Nephron (organoid): Measurements from ENCODE around the gene SRSF4.

Experiments
- H3K27ac Mint-ChIP-seq, 3 experiments: 2 replicates each; pipeline ENCODE4 v1.8.0; 2020; ENCODE audit warnings: mixed read lengths in 3 of 3, mild to moderate bottlenecking in 2 of 3, moderate library complexity in 1 of 3
- H3K27me3 Mint-ChIP-seq: 2 replicates; pipeline ENCODE4 v1.8.0; 2021; ENCODE audit warnings: low read depth, mild to moderate bottlenecking, moderate library complexity, mixed read lengths
- H3K36me3 Mint-ChIP-seq: 2 replicates; pipeline ENCODE4 v1.8.0; 2020; ENCODE audit warnings: low read depth, mixed read lengths
- H3K4me1 Mint-ChIP-seq: 2 replicates; pipeline ENCODE4 v1.8.0; 2020; ENCODE audit warnings: mixed read lengths
- H3K4me3 Mint-ChIP-seq, 3 experiments: 2 replicates each; pipeline ENCODE4 v1.8.0; 2020; ENCODE audit warnings: mild to moderate bottlenecking in 3 of 3, mixed read lengths in 3 of 3, moderate library complexity in 2 of 3
- H3K9me3 Mint-ChIP-seq: 2 replicates; pipeline ENCODE4 v1.8.0; 2020; ENCODE audit warnings: mixed read lengths
- TF ChIP-seq, protein P1 (sequence below), 3 experiments: fragments of 200-600 bp; sonication (generic); IDR thresholded peaks; one replicate each; pipeline ENCODE4 v1.5.0; 2021; ENCODE audit warnings: antibody characterized with exemption in 3 of 3; ENCODE audit not compliant: unreplicated experiment in 3 of 3

The SRSF4 gene

DNA sequence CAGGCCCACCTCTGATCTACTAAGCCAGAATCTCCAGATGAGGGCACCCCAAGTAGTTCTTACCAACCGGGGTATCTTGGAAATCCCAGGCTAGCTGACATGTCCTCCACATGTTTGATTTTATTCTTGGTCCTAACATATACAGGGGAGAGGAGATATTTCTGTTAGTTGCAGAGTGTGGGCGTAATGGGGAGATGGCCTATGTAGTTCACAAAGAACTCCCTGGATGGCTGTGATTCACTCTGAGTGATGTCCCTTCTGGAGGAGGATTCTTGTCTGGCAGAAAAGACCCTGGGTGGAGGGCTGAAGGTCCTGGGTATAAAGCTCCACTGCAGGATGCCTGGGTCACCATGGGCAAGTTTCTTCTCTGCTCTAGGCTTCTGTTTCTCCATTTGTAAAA lies 35.9 kb upstream of the SRSF4 start:
- H3K4me3 Mint-ChIP-seq = no peak overlapping the region
- H3K27me3 Mint-ChIP-seq = no peaks in the 10 kb centered on the region
- peaks cover 35% of the 10 kb centered on the region for H3K36me3 Mint-ChIP-seq
- peaks cover 6% of the 10 kb centered on the region for H3K4me1 Mint-ChIP-seq
- TF ChIP-seq, protein P1, sequence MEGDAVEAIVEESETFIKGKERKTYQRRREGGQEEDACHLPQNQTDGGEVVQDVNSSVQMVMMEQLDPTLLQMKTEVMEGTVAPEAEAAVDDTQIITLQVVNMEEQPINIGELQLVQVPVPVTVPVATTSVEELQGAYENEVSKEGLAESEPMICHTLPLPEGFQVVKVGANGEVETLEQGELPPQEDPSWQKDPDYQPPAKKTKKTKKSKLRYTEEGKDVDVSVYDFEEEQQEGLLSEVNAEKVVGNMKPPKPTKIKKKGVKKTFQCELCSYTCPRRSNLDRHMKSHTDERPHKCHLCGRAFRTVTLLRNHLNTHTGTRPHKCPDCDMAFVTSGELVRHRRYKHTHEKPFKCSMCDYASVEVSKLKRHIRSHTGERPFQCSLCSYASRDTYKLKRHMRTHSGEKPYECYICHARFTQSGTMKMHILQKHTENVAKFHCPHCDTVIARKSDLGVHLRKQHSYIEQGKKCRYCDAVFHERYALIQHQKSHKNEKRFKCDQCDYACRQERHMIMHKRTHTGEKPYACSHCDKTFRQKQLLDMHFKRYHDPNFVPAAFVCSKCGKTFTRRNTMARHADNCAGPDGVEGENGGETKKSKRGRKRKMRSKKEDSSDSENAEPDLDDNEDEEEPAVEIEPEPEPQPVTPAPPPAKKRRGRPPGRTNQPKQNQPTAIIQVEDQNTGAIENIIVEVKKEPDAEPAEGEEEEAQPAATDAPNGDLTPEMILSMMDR (IDR thresholded peaks at IDR 0.05; ENCODE audit: unreplicated experiment in 3 of 3) = no peak
- H3K27ac Mint-ChIP-seq = no peak overlapping the region
- no peaks in the 10 kb centered on the region for H3K9me3 Mint-ChIP-seq

DNA sequence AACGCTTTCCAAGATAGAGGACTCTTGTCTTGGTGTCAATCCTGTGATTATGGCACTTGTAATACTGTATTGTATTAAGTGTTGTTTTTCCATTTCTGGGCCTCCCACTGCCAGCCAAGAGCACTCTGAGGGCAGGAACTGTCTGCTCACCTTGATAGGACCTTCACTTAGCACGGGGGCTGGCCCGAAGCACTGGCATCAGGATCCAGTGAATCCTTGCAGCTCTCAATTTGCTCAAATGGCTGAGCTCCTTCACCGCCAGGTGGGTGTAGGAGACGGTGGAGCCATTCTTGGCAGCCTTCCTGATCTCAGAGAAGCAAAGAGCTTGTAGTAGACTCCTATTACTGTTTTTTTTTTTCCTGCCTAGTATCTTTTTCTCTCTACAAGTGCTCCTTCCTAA lies 31.4 kb upstream of the SRSF4 start:
- TF ChIP-seq, protein P1 (IDR thresholded peaks at IDR 0.05; ENCODE audit: unreplicated experiment in 3 of 3) = no peak
- no peak overlapping the region for H3K27ac Mint-ChIP-seq
- H3K4me1 Mint-ChIP-seq = peaks cover 6% of the 10 kb centered on the region
- no peak overlapping the region for H3K4me3 Mint-ChIP-seq
- H3K27me3 Mint-ChIP-seq = no peaks in the 10 kb centered on the region
- no peaks in the 10 kb centered on the region for H3K9me3 Mint-ChIP-seq
- H3K36me3 Mint-ChIP-seq = peaks cover 48% of the 10 kb centered on the region

DNA sequence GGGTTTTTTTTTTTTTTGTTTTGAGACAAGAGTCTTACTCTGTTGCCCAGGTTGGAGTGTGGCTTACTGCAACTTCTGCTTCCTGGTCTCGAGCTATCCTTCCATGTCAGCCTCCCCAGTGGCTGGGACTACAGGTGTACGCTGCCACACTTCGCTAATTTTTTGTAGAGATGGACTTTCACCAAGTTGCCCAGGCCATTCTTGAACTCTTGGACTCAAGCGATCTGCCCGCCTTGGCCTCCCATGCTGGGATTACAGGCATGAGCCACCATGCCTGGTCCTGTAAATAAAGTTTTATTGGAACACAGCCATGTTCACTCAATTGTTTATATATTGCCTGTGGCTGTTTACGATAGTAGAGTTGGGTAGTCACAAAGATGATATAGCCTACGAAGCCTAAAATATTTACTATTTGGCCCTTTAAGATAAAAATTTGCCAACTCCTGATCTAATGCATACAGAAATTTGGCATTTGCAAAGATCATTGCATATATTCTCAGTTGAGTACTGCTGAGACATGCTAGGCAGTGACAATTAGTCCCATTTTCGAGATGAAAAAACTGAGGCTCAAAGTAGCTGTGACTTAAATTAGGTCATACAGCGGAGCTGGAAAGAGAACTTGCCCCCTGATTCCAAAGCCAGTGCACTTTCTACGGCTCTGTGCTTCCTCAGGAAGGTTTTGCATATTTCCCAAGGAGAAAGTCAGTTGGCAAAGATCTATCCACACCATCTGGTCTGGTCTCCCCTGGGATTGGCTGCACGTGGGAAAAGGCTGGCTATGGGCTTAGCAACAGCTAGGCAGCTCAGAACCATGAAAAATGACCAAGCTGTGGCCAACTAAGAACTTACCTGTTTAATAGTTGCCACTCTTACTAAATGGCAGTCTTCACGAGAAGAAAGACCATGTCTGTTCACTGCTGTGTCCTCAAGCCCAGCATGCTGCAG lies 29.7 kb upstream of the SRSF4 start:
- Mint-ChIP-seq H3K9me3 (no peaks in the 10 kb centered on the region), H3K36me3 (peaks cover 41% of the 10 kb centered on the region), H3K27me3 (no peaks in the 10 kb centered on the region), H3K4me1 (peaks cover 3% of the 10 kb centered on the region), H3K27ac (no peak overlapping the region), H3K4me3 (no peak overlapping the region)
- TF ChIP-seq, protein P1 (IDR thresholded peaks at IDR 0.05; ENCODE audit: unreplicated experiment in 3 of 3) = no peak

DNA sequence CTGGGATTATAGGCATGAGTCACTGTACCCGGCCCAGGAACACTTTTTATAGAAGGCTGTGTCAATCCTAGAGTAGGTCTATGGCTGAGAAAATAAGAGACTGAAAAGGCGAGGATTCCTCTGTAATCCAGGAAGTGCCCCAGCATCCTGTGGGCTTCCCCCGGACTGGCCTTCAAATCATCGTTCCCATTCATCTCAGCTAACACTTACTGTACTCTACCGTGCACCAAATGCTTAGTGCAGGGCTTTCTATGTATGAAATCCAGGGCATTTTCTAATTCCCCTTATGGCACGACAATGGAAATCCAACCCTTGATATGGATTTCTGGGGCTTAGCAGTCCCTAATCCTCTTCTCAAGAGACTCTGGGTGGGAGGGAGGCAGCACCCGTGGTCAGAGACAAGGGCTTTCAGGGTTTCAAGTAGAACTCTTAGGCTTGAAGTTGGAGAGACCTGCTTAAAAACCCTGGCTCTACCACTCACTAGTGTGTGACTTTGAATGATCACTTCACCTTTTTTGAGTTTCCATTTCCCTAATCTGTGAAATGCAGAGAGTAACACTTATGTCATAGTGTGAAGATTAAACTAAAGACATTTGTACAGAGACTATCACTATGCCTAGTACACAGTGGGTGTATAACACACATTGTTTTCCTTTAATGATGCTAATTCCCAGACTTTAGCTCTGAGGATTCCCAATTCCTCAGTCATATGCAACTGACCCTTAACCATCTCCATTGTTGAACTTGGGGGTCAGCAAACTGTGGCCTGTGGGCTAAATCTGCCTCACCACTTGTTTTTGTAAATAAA lies 28.8 kb upstream of the SRSF4 start:
- TF ChIP-seq, protein P1 (IDR thresholded peaks at IDR 0.05; ENCODE audit: unreplicated experiment in 3 of 3) = no peak
- Mint-ChIP-seq H3K27ac (no peak overlapping the region), H3K9me3 (no peaks in the 10 kb centered on the region), H3K4me1 (no peaks in the 10 kb centered on the region), H3K36me3 (peaks cover 39% of the 10 kb centered on the region), H3K27me3 (no peaks in the 10 kb centered on the region), H3K4me3 (no peak overlapping the region)

DNA sequence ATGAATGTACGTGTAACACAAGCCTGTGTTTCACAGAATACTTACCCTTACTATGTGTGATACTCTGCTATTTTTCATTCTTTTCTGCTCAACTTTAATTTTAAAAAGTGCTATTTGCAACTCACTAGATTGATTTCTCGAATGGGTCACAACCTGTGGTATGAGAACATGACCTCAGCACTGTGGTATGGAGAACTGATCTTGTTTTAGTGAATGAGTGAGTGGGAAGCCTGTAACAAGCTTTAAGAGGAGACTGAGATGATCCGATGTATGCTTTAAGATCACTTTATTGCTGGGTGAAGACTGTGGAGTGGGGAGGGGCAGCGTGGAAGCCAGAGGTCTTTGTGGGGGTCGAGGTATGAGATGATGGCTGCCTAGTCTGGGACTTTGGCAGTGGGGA lies 27.5 kb upstream of the SRSF4 start:
- Mint-ChIP-seq H3K9me3 (no peaks in the 10 kb centered on the region), H3K27ac (no peak overlapping the region), H3K4me1 (no peaks in the 10 kb centered on the region), H3K4me3 (no peak overlapping the region), H3K27me3 (no peaks in the 10 kb centered on the region), H3K36me3 (peaks cover 33% of the 10 kb centered on the region)
- TF ChIP-seq, protein P1 (IDR thresholded peaks at IDR 0.05; ENCODE audit: unreplicated experiment in 3 of 3) = no peak
